Stomach (tissue), 9 donors: Measurements from ENCODE around the gene NLRC5. TPM values are rescaled to one million over a fixed set of nuclear protein-coding genes. Genes with fewer than 3 reads are reported as not detected.
"Not testable (repeated sequence)": the region's sequence is repeated elsewhere in the genome, so short reads cannot be mapped to it uniquely, and the experiment has no call there.

Experiments used
- DNase-seq, 2 donors: peaks; one replicate each; pipeline versions ENCODE4 v3.0.0 to v3.0.0-alpha.2; 2013 to 2019
- H3K27ac ChIP-seq, 5 donors: fragments of 200-600 bp in 4 of 5; sonication (generic) in 4 of 5; one replicate each; pipeline ENCODE4 v1.5.1; 2013 to 2019; ENCODE audit warnings: mild to moderate bottlenecking in 1 of 5, moderate library complexity in 1 of 5
- H3K27me3 ChIP-seq, 3 donors: fragments of 200-600 bp; sonication (generic); one replicate each; pipeline ENCODE4 v1.5.1; 2017 to 2019; ENCODE audit warnings: mixed run types in 1 of 3
- H3K36me3 ChIP-seq, 4 donors: fragments of 200-600 bp; sonication (generic); 1 replicate in 3 of 4; 2 replicates in 1 of 4; pipeline ENCODE4 v1.5.1; 2016 to 2019
- H3K4me1 ChIP-seq, 4 donors: fragments of 200-600 bp; sonication (generic); one replicate each; pipeline ENCODE4 v1.5.1; 2016 to 2019
- H3K4me3 ChIP-seq, 4 donors: fragments of 200-600 bp; sonication (generic) in 3 of 4; one replicate each; pipeline ENCODE4 v1.5.1; 2016 to 2019; ENCODE audit warnings: mild to moderate bottlenecking in 1 of 4
- H3K9me3 ChIP-seq, 4 donors: fragments of 200-600 bp; sonication (generic); one replicate each; pipeline ENCODE4 v1.5.1; 2016 to 2019
- EP300 ChIP-seq: sonication (generic); formaldehyde crosslinking; IDR thresholded peaks from one replicate; pipeline ENCODE4 v1.6.1; 2017; ENCODE audit warnings: antibody characterized with exemption
- POLR2A ChIP-seq, 4 donors: fragments of 450-650 bp; IDR thresholded peaks; one replicate each; pipeline ENCODE4 v1.6.1; 2016; ENCODE audit warnings: antibody characterized with exemption in 4 of 4, control low read depth in 2 of 4, mild to moderate bottlenecking in 1 of 4, moderate library complexity in 1 of 4
- POLR2AphosphoS5 ChIP-seq, 3 donors: sonication (generic); formaldehyde crosslinking; IDR thresholded peaks; one replicate each; pipeline ENCODE4 v1.6.1; 2016; ENCODE audit warnings: antibody characterized with exemption in 3 of 3
- WGBS, 5 donors: extraction: QIAGEN DNeasy Blood & Tissue Kit in 3 of 5; methylation state at CpG; one replicate each; pipeline versions ENCODE4 v1.1.5 to v1.1.7; 2013 to 2018; 5-methylcytosine and 5-hydroxymethylcytosine counted together
- intact Hi-C: fragments of 100-400 bp; cut with DNase I; formaldehyde crosslinking; loops from one replicate; pipeline ENCODE4 v1.15.1; 2023; ENCODE audit warnings: low total_unique reads
- polyA plus RNA-seq, 3 donors: library from polyadenylated mRNA; stranded (reverse); fragments of 200-250 nt; gene quantifications; one replicate each; pipeline ENCODE4 v1.2.3, GENCODE V29; 2013
- total RNA-seq, 5 donors: library from RNA; depleted of rRNA; stranded (reverse); fragments of >200 nt; gene quantifications; one replicate each; pipeline versions ENCODE4 v1.1.0 to v1.2.3, GENCODE V29; 2014 to 2016
- TF ChIP-seq, protein P1 (sequence below), 7 experiments: fragments of 450-650 bp in 4 of 7; fragments of 200-600 bp in 3 of 7; sonication (generic) in 3 of 7; IDR thresholded peaks; one replicate each; pipeline ENCODE4 v1.5.1; 2016 to 2019; ENCODE audit warnings: antibody characterized with exemption in 7 of 7, control low read depth in 2 of 7, mild to moderate bottlenecking in 1 of 7
- donor health status: healthy with polysubstance abuse.
- donor health status: Bipolar disorder and iron deficiency.
- donor health status: healthy.

Gene NLRC5
- total and polyA plus RNA-seq, 8 donors: 11.7 to 265 (median 29.4) TPM

DNA sequence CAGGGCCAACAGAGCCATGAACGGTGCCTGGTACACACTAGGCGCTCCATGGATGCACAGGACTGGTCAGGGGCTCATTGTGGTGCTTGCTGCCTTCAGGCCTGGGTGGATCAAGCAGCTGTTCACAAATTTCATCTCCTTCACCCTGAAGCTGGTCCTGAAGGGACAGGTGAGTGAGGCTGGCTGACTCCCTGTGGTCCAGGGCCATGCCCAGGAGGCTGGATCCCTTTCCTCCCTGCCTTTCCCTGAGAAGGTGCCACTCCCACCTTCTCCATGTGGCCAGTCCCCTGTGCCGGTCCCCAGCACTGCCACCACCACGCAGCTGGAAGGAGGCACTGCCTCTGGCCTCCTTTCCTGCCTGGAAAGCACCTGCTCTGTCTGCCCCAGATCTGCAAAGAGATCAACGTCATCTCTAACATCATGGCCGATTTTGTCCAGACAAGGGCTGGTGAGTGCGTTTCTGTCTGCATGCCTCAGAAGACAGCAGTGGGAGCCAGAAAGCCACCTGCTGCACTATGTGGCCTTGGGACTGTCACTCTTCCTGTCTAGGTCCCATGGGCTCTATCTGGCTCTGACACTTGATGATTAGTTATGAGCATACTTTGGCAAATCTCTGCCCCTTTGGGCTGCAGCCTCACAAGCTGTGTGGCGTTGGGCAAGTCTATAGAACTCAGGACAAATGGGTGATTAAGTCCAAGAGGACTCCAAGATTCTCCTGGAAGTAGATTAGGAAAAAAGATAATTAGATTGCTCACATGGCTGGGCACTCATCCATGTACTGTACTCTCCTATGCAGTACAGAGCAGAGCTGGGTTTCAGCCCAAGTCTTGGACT lies 18.2 kb upstream of the NLRC5 start:
- Histone ChIP-seq H3K4me3 (no peak overlapping the region), H3K9me3 (no peaks in the 10 kb centered on the region), H3K4me1 (peaks cover 0 to 6% (median 0%) of the 10 kb centered on the region in 4 donors), H3K27me3 (peaks cover 0 to 5% (median 0%) of the 10 kb centered on the region in 3 donors), H3K36me3 (no peaks in the 10 kb centered on the region), H3K27ac (no peak overlapping the region)
- 55 to 80% (median 75%) methylated on average over 6 to 8 of the region's 8 CpGs for WGBS, 5 donors
- DNase-seq: no peak
- intact Hi-C loops: no loop called here
- TF ChIP-seq POLR2A (IDR thresholded peaks at IDR 0.05) (no peak), EP300 (no peak), POLR2AphosphoS5 (IDR thresholded peaks at IDR 0.05) (no peak)
- TF ChIP-seq, protein P1, sequence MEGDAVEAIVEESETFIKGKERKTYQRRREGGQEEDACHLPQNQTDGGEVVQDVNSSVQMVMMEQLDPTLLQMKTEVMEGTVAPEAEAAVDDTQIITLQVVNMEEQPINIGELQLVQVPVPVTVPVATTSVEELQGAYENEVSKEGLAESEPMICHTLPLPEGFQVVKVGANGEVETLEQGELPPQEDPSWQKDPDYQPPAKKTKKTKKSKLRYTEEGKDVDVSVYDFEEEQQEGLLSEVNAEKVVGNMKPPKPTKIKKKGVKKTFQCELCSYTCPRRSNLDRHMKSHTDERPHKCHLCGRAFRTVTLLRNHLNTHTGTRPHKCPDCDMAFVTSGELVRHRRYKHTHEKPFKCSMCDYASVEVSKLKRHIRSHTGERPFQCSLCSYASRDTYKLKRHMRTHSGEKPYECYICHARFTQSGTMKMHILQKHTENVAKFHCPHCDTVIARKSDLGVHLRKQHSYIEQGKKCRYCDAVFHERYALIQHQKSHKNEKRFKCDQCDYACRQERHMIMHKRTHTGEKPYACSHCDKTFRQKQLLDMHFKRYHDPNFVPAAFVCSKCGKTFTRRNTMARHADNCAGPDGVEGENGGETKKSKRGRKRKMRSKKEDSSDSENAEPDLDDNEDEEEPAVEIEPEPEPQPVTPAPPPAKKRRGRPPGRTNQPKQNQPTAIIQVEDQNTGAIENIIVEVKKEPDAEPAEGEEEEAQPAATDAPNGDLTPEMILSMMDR (IDR thresholded peaks at IDR 0.05): no peak

DNA sequence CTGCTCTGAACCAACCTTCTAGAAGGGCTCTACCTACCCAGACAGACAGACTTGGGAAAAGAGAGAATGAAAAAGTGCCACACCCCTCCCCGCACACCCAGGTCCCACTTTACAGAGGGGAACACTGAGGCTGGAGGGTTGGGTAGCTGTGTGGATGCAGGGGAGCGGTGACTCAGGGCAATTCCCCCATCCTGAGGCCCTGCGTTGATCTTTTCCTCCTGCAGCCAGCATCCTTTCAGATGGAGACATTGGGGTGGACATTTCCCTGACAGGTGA lies 17.7 kb upstream of the NLRC5 start:
- 90 to 100% (median 92%) methylated on average over 3 of the region's 3 CpGs for WGBS, 5 donors
- no peak for TF ChIP-seq POLR2A (IDR thresholded peaks at IDR 0.05)
- TF ChIP-seq EP300: no peak
- TF ChIP-seq, protein P1 (IDR thresholded peaks at IDR 0.05): no peak
- no peak for TF ChIP-seq POLR2AphosphoS5 (IDR thresholded peaks at IDR 0.05)
- Histone ChIP-seq H3K27ac (no peak overlapping the region), H3K27me3 (peaks cover 0 to 5% (median 0%) of the 10 kb centered on the region in 3 donors), H3K4me3 (no peak overlapping the region), H3K9me3 (no peaks in the 10 kb centered on the region), H3K4me1 (peaks cover 0 to 4% (median 0%) of the 10 kb centered on the region in 4 donors), H3K36me3 (no peaks in the 10 kb centered on the region)
- DNase-seq: no peak
- intact Hi-C loops: no loop called here

DNA sequence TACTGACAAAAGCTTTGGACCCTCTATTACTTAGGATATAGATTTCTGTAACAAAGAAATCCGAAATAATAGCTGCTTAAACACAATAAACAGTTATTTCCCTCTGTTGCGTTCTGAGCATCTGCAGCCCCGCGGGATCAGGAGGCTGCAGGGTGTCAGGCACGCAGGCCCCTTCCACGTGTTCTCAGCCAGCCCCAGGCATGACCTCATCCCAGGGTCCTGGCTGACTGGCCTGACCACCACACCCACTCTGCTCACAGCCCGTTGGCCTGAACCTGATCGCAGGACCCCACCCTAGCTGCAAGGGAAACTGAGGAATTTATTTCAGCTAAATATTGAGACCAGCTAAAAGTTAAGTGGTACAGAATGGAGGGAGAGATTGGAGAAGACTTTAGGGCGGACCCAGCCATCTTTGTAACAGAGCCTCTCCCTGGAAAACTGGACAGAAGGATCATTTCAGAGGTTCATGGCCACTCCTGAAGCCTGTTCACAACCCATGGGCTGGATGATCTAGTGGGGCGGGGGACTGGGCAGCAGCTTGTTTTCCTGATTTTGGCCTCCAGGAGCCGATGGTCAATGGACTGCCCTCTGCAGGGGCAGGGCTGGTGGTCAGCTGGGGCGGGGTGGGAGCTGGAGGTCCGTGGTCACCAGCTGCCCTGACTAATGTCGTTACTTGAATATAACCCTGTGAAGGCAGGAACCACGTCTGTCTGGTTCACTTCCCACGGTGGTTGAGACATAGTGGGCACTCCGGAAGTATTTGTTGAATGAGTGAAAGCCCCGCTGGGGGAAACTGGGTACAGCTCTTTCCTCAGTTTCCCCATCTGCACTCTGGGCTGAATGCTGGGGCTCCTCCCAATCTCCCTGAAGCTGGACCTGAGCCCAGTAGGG lies 16.7 kb upstream of the NLRC5 start:
- Histone ChIP-seq H3K27ac (no peak overlapping the region), H3K4me3 (no peak overlapping the region), H3K27me3 (peaks cover 0 to 5% (median 0%) of the 10 kb centered on the region in 3 donors), H3K36me3 (no peaks in the 10 kb centered on the region), H3K4me1 (peaks cover 0 to 4% (median 0%) of the 10 kb centered on the region in 4 donors), H3K9me3 (no peaks in the 10 kb centered on the region)
- TF ChIP-seq, protein P1 (IDR thresholded peaks at IDR 0.05): no peak
- TF ChIP-seq POLR2A (IDR thresholded peaks at IDR 0.05): no peak
- intact Hi-C loops: no loop called here
- DNase-seq: no peak
- 69 to 73% (median 71%) methylated on average over 17 to 18 of the region's 18 CpGs for WGBS, 5 donors

DNA sequence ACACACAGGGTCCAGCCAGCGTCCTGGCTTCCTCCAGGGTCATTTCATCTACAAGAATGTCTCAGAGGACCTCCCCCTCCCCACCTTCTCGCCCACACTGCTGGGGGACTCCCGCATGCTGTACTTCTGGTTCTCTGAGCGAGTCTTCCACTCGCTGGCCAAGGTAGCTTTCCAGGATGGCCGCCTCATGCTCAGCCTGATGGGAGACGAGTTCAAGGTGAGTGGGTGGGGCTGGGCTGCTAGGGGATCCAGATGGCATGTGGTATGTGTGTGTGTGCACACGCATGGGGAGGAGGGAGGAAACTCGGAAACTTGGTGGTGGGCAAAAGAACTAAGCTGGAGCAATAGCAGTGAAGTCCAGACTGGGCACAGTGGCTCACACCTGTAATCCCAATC lies 16.1 kb upstream of the NLRC5 start:
- no peak overlapping the region for H3K4me3 ChIP-seq
- TF ChIP-seq, protein P1 (IDR thresholded peaks at IDR 0.05): no peak
- TF ChIP-seq POLR2A (IDR thresholded peaks at IDR 0.05): no peak
- no peak for TF ChIP-seq EP300
- no peak for TF ChIP-seq POLR2AphosphoS5 (IDR thresholded peaks at IDR 0.05)
- peaks cover 0 to 5% (median 0%) of the 10 kb centered on the region in 3 donors for H3K27me3 ChIP-seq
- peaks cover 0 to 4% (median 0%) of the 10 kb centered on the region in 4 donors for H3K4me1 ChIP-seq
- DNase-seq: no peak
- intact Hi-C loops: no loop called here
- H3K27ac ChIP-seq: no peak overlapping the region
- no peaks in the 10 kb centered on the region for H3K36me3 ChIP-seq
- H3K9me3 ChIP-seq: no peaks in the 10 kb centered on the region
- 79 to 93% (median 85%) methylated on average over 9 of the region's 9 CpGs for whole genome bisulfite sequencing, 5 donors

DNA sequence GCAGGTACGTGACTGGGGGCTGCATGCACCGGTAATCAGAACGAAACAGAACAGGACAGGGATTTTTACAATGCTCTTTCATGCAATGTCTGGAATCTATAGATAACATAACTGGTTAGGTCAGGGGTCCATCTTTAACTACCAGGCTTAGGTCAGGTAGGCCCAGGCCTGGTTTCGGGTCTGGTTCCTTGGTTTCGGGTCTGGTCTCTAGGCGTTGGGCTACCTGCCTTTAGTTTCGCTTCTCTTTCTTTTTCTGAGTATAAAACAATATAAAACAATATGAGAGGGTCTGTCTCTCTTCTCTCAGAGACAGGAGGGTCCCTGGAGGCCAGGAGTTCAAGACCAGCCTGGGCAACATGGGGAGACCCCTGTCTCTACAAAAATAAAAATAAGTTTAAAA lies 15.5 kb upstream of the NLRC5 start:
- 76 to 95% (median 82%) methylated on average over 7 of the region's 7 CpGs for WGBS, 5 donors
- DNase-seq, H3K27ac ChIP-seq, H3K27me3 ChIP-seq, H3K4me1 ChIP-seq, H3K36me3 ChIP-seq, H3K4me3 ChIP-seq, H3K9me3 ChIP-seq, intact Hi-C loops: not testable (repeated sequence)
